Central memory CD8-positive, alpha-beta T cell (primary cell): ENCODE data around the gene ALK.

ENCODE experiments used
- ATAC-seq: fragments of 150-1000 bp; cut with Tn5 transposase; replicated peaks from 2 replicates; pipeline ENCODE4 v1.10.0; 2022; ENCODE audit warnings: mild to moderate bottlenecking, moderate FRiP score, moderate number of reproducible peaks; ENCODE audit not compliant: poor library complexity, severe bottlenecking; ENCODE audit errors: extremely low read depth
- DNase-seq, 2 donors: peaks; one replicate each; pipeline ENCODE4 v3.0.0; 2021; ENCODE audit warnings: low spot score in 2 of 2
- H3K27ac Mint-ChIP-seq: one replicate; pipeline ENCODE4 v1.8.0; 2022; ENCODE audit warnings: low read depth, mild to moderate bottlenecking, moderate library complexity, mixed read lengths
- H3K27me3 Mint-ChIP-seq: one replicate; pipeline ENCODE4 v1.8.0; 2022; ENCODE audit warnings: mixed read lengths
- H3K36me3 Mint-ChIP-seq: one replicate; pipeline ENCODE4 v1.8.0; 2022; ENCODE audit warnings: mild to moderate bottlenecking, moderate library complexity, mixed read lengths; ENCODE audit not compliant: insufficient read depth
- H3K4me1 Mint-ChIP-seq: one replicate; pipeline ENCODE4 v1.8.0; 2022; ENCODE audit warnings: mixed read lengths
- H3K4me3 Mint-ChIP-seq: one replicate; pipeline ENCODE4 v1.8.0; 2022; ENCODE audit warnings: mild to moderate bottlenecking, moderate library complexity, mixed read lengths
- H3K9me3 Mint-ChIP-seq: one replicate; pipeline ENCODE4 v1.8.0; 2022; ENCODE audit warnings: mixed read lengths

Gene ALK

GRCh38 chr2:29405707-29406106 lies 515.7 kb downstream of the ALK start:
- no peak overlapping the region for H3K4me3 Mint-ChIP-seq
- DNase-seq (no peak), ATAC-seq (no peak)
- H3K36me3 Mint-ChIP-seq, result peaks cover 1% of the 10 kb centered on the region
- peaks cover 40% of the 10 kb centered on the region for H3K27me3 Mint-ChIP-seq
- H3K4me1 Mint-ChIP-seq, result no peaks in the 10 kb centered on the region
- no peak overlapping the region for H3K27ac Mint-ChIP-seq
- no peaks in the 10 kb centered on the region for H3K9me3 Mint-ChIP-seq

DNA sequence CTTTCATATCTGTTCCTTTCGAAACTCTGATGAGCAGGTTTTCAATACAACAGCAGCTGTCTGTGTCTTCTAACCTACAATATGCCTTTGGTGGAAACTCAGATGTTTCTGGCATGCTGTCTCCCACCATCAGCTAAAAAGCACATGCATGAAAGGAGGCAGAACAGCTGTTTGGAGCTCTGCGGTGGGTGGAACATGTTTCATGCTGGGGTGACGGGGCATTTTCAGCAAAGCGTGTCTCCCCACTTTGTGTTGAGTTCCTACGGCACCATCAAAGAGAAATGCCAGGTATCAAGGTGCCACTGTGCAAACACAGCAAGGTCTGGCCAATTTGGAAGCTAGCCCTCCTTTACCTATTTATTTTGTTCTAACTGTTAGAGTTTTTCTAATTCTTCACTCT lies 516.1 kb downstream of the ALK start:
- Mint-ChIP-seq H3K4me1 (no peaks in the 10 kb centered on the region), H3K9me3 (no peaks in the 10 kb centered on the region), H3K27ac (no peak overlapping the region), H3K27me3 (peaks cover 42% of the 10 kb centered on the region), H3K4me3 (no peak overlapping the region), H3K36me3 (peaks cover 1% of the 10 kb centered on the region)
- DNase-seq (no peak), ATAC-seq (no peak)

DNA sequence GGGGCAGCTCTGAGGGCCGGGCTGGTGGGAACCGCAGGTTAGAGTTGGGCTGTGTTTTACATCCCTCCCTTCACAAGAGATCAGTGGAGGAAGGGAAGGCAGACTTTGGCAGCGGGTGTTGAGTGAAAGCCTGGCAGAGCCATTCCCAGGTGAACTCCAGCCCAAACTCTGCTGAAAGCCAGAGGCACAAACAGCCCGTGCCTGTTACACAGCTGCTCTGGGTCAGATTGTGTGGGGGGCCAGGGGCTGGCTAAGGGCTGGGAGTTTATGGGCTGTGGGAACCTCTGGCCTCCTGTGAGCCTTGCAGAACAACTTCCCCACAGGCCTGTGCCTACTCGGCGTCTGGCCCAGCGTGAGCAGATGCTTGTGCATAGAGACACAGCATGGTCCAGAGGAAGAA lies 519.4 kb downstream of the ALK start:
- peaks cover 47% of the 10 kb centered on the region for H3K27me3 Mint-ChIP-seq
- H3K4me3 Mint-ChIP-seq, result no peak overlapping the region
- no peak overlapping the region for H3K27ac Mint-ChIP-seq
- H3K9me3 Mint-ChIP-seq, result no peaks in the 10 kb centered on the region
- H3K36me3 Mint-ChIP-seq, result no peaks in the 10 kb centered on the region
- H3K4me1 Mint-ChIP-seq, result no peaks in the 10 kb centered on the region
- no peak for DNase-seq
- no peak for ATAC-seq

- Mint-ChIP-seq H3K4me3 (no peak overlapping the region), H3K9me3 (no peaks in the 10 kb centered on the region), H3K4me1 (no peaks in the 10 kb centered on the region), H3K27me3 (peaks cover 56% of the 10 kb centered on the region), H3K27ac (no peak overlapping the region), H3K36me3 (no peaks in the 10 kb centered on the region)
- ATAC-seq, result no peak
- no peak for DNase-seq
Measured at GRCh38 chr2:29400930-29401653, 520.3 kb downstream of the ALK start.

DNA sequence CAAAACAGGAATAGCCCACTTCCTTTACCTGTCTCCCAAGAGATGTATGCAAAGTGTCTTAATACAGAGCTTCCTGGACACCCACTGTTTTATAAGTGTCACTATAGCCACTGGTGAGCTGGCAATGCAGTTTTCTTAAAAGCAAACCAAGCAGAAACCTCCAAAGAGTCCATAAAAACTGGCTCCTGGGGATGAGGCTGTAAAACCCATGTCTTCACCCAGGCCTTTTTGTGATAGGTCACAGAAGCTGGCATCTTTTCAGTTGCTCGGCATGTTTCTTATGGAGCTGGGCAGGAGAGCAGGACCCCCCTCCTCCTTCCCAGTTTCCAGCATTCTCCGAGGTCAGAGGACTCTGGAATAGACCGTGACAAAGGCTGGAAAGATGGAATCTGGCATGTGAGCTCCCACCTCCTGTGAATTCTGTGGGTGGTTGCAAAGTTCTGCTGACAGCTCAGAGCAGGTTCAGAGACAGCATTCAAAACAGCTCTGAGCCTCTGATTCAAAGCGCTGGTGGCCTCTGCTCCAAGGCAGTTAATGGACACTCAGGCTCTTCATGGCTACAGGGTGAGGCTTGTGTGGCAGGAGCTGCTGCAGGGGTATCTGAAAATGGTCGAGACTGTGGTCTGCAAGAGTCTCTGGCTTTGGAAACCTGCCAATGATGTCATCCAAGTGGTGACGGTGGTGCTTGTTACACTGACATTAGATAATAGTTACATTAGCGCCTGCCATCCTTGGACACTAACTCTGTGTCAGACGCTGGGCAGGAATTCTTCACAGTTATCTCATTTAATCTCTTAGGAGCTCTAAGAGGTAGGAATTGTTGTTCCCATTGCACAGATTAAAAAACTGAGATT lies 522.8 kb downstream of the ALK start:
- Mint-ChIP-seq H3K27ac (no peak overlapping the region), H3K4me1 (no peaks in the 10 kb centered on the region), H3K27me3 (peaks cover 65% of the 10 kb centered on the region), H3K9me3 (no peaks in the 10 kb centered on the region), H3K4me3 (no peak overlapping the region), H3K36me3 (peaks cover 2% of the 10 kb centered on the region)
- no peak for DNase-seq
- no peak for ATAC-seq

DNA sequence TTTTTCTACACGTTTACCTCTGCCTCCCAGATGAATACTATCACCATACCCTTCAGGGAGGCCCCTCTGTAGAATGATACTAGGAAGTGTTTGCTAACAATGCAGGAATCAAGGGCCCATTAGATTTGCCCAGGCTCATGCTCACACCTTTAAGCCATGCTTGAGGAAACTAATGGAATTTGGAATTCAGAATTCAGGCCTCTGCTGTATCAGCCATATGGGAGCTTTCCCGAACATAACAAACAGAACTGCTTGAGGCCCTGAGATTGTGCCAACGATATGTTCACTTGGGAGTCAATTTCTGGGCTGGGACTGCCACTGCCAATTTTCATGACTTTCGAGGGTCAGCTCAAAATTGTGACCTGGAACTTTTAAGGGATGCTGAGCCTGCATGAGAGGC lies 523.7 kb downstream of the ALK start:
- no peaks in the 10 kb centered on the region for H3K9me3 Mint-ChIP-seq
- DNase-seq (no peak), ATAC-seq (no peak)
- peaks cover 2% of the 10 kb centered on the region for H3K36me3 Mint-ChIP-seq
- H3K27ac Mint-ChIP-seq, result no peak overlapping the region
- peaks cover 74% of the 10 kb centered on the region for H3K27me3 Mint-ChIP-seq
- H3K4me1 Mint-ChIP-seq, result no peaks in the 10 kb centered on the region
- H3K4me3 Mint-ChIP-seq, result no peak overlapping the region

DNA sequence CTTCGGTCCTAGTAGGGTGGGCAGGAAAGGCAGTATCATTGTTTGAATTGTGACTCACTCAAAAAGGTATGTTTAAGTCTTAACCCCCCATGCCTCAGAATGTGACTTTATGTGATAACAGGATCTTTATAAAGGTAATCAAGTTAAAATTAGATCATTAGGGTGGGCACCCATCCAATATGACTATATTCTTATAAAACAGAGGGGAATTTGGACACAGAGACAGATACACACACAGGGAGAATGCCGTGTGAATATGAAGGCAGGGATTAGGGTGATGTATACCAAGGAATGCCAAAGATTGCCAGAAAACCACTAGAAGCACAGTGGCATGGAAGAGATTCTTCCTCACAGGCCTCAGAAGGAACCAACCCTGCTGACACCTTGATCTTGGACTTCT lies 524.3 kb downstream of the ALK start:
- no peak for DNase-seq
- H3K27me3 Mint-ChIP-seq, result peaks cover 81% of the 10 kb centered on the region
- ATAC-seq, result no peak
- H3K4me1 Mint-ChIP-seq, result no peaks in the 10 kb centered on the region
- no peak overlapping the region for H3K4me3 Mint-ChIP-seq
- H3K9me3 Mint-ChIP-seq, result no peaks in the 10 kb centered on the region
- no peak overlapping the region for H3K27ac Mint-ChIP-seq
- H3K36me3 Mint-ChIP-seq, result peaks cover 2% of the 10 kb centered on the region

DNA sequence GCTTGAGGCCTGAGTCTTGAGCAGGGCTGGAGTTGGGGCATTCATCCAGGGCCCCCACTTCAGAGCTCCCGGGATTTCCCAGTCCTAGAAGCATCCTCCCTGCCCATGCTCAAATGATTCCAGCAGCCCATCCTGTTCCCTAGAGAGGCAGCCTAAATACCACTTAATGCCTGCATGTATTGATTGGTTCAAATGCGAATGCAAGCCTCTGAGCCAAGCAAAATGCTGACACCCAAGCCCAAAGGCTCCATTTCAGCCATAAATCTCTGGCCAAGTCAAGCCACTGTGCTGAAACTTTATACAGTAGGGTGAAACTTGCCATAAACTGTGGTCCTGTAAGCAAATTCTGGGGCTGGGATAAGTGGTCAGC lies 526.4 kb downstream of the ALK start:
- no peak overlapping the region for H3K27ac Mint-ChIP-seq
- peaks cover 2% of the 10 kb centered on the region for H3K36me3 Mint-ChIP-seq
- H3K9me3 Mint-ChIP-seq, result no peaks in the 10 kb centered on the region

DNA sequence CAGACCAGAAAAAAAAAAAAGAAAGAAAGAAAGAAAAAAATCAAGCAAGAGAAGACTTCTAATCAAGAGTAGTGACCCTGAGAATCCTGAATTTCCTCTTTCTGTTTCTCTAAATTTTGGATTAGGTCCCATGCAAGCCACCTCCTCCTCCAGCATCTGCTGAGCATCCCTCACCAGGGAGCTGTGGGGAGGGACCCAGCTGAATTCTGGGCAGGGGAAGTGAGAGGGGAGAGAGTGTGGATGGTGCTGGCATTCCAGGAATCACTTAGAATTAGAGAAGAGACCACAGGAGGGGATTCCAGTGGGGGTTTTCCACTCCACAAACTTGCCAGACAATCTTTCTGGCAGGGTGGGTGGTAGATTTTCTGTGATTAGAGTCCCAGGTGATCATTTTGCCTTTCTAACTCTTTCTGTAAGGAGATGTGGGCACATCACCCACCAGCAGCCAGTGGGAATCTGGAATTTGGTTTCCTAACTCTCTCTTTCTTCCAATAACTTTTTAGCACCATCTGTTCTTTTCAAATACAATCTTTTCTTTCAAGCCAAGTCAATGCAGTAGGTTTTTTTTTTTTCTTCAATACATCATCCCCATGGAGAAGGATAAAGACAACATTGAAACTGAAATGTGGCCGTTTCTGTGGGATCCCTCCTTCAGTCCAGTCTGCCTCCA lies 526.9 kb downstream of the ALK start:
- H3K9me3 Mint-ChIP-seq, result no peaks in the 10 kb centered on the region
- no peak overlapping the region for H3K27ac Mint-ChIP-seq
- H3K36me3 Mint-ChIP-seq, result peaks cover 2% of the 10 kb centered on the region
- DNase-seq, result no peak
- H3K27me3 Mint-ChIP-seq, result peaks cover 80% of the 10 kb centered on the region
- no peaks in the 10 kb centered on the region for H3K4me1 Mint-ChIP-seq
- no peak for ATAC-seq
- no peak overlapping the region for H3K4me3 Mint-ChIP-seq

More for the DNA sequence above, 526.4 kb downstream of the ALK start:
- no peak for ATAC-seq
- Mint-ChIP-seq H3K4me3 (no peak overlapping the region), H3K27me3 (peaks cover 85% of the 10 kb centered on the region), H3K4me1 (no peaks in the 10 kb centered on the region)
- DNase-seq, result no peak

- no peak overlapping the region for H3K27ac Mint-ChIP-seq
Measured at GRCh38 chr2:29393676-29394075, 527.7 kb downstream of the ALK start.

DNA sequence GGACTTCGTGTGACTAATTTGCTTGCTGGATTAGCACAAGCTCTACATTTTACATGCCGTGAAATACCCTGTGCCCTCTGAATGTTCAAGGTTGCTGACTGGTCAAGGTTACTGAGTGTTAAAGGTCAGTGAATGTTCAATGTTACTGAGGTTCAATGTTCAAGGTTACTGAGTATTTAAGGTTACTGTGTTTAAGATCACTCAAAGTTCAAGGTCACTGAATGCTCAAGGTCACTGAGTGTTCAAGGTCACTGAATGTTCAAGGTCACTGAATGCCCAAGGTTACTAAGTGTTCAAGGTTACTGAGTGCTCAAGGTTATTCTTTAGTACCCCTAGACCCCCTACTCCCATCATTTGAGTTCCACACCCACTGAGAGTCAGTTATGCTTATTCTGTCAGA lies 528.6 kb downstream of the ALK start:
- Mint-ChIP-seq H3K27me3 (peaks cover 87% of the 10 kb centered on the region), H3K36me3 (peaks cover 2% of the 10 kb centered on the region), H3K27ac (no peak overlapping the region), H3K9me3 (no peaks in the 10 kb centered on the region), H3K4me1 (no peaks in the 10 kb centered on the region), H3K4me3 (no peak overlapping the region)
- ATAC-seq, result no peak
- no peak for DNase-seq

More at GRCh38 chr2:29393676-29394075, 527.7 kb downstream of the ALK start:
- no peaks in the 10 kb centered on the region for H3K4me1 Mint-ChIP-seq
- H3K27me3 Mint-ChIP-seq, result peaks cover 81% of the 10 kb centered on the region
- H3K36me3 Mint-ChIP-seq, result peaks cover 2% of the 10 kb centered on the region
- no peak overlapping the region for H3K4me3 Mint-ChIP-seq
- H3K9me3 Mint-ChIP-seq, result no peaks in the 10 kb centered on the region
- DNase-seq (no peak), ATAC-seq (no peak)

- H3K36me3 Mint-ChIP-seq, result peaks cover 2% of the 10 kb centered on the region
- no peaks in the 10 kb centered on the region for H3K4me1 Mint-ChIP-seq
- no peaks in the 10 kb centered on the region for H3K9me3 Mint-ChIP-seq
- DNase-seq (no peak), ATAC-seq (no peak)
- no peak overlapping the region for H3K4me3 Mint-ChIP-seq
- H3K27ac Mint-ChIP-seq, result no peak overlapping the region
- peaks cover 80% of the 10 kb centered on the region for H3K27me3 Mint-ChIP-seq
Measured at GRCh38 chr2:29390136-29390535, 531.2 kb downstream of the ALK start.
